Suppressor macrophage (primary cell): ENCODE data around the gene ATN1.
A peak's percentile ranks its signal among the peaks of the same experiment; 100 is the strongest.

Source experiments
- DNase-seq, 4 experiments: peaks; one replicate each; pipeline ENCODE4 v3.0.0-alpha.2; 2020 to 2022

Gene ATN1

GRCh38 chr12:6944381-6945186, 16.8 kb downstream of the ATN1 start:
- peak; percentile 93 to 95 (median 94) for DNase-seq

- no peak for DNase-seq
Measured at GRCh38 chr12:6945613-6946012, 17.9 kb downstream of the ATN1 start.

GRCh38 chr12:6946033-6946919, 18.5 kb downstream of the ATN1 start:
- DNase-seq, result peak; percentile 51 to 80 (median 66)

- no peak for DNase-seq
Measured at GRCh38 chr12:6946920-6947374, 19.2 kb downstream of the ATN1 start.

- no peak for DNase-seq
Measured at GRCh38 chr12:6947615-6948014, 19.9 kb downstream of the ATN1 start.

- DNase-seq, result peak; percentile 80 to 92 (median 88)
Measured at GRCh38 chr12:6948873-6949594, 21.3 kb downstream of the ATN1 start.

- peak in 2 of 4 experiments; percentile 29 to 48 for DNase-seq
Measured at GRCh38 chr12:6950401-6950801, 22.6 kb downstream of the ATN1 start.

GRCh38 chr12:6950811-6951540, 23.2 kb downstream of the ATN1 start, which contains the start of gene PTPN6:
TSS of gene PTPN6 (plus strand) at chr12:6951356. CDS start at chr12:6951513, 157 bp downstream.
- DNase-seq, result peak; percentile 94 to 97 (median 96)

GRCh38 chr12:6951551-6952120, 23.9 kb downstream of the ATN1 start:
- DNase-seq, result peak in 3 of 4 experiments; percentile 39 to 47 (median 44)

GRCh38 chr12:6952121-6952862, 24.5 kb downstream of the ATN1 start:
- DNase-seq, result peak in 3 of 4 experiments; percentile 45 to 64 (median 54)

- peak in 3 of 4 experiments; percentile 20 to 33 (median 21) for DNase-seq
Measured at GRCh38 chr12:6952863-6953441, 25.2 kb downstream of the ATN1 start.

GRCh38 chr12:6953442-6954315, 25.9 kb downstream of the ATN1 start:
- DNase-seq, result peak; percentile 92 to 96 (median 94)

GRCh38 chr12:6954316-6955107, 26.8 kb downstream of the ATN1 start:
- DNase-seq, result no peak

- peak in 2 of 4 experiments; percentile 47 to 59 for DNase-seq
Measured at GRCh38 chr12:6955108-6956020, 27.6 kb downstream of the ATN1 start.

GRCh38 chr12:6956021-6956727, 28.4 kb downstream of the ATN1 start:
- peak; percentile 51 to 71 (median 57) for DNase-seq

- no peak for DNase-seq
Measured at GRCh38 chr12:6957151-6957701, 29.5 kb downstream of the ATN1 start.
